ENCODE measurements around the gene IRAK1.

The IRAK1 gene

GRCh38 chrX:153966841-153967535 is 52.7 kb downstream of the IRAK1 start:
- H3K27me3 Mint-ChIP-seq = no peaks in the 10 kb centered on the region
- H3K9me3 Mint-ChIP-seq = no peaks in the 10 kb centered on the region
- peaks cover 38% of the 10 kb centered on the region for H3K4me1 Mint-ChIP-seq
- ATAC-seq (peak; percentile 66), DNase-seq (peak in 1 of 2 donors; percentile 59)
- H3K27ac Mint-ChIP-seq = peak overlapping the region; percentile 88 to 98
- peak overlapping the region; percentile 100 for H3K4me3 Mint-ChIP-seq

- no peaks in the 10 kb centered on the region for H3K27me3 Mint-ChIP-seq
- no peaks in the 10 kb centered on the region for H3K9me3 Mint-ChIP-seq
- H3K27ac Mint-ChIP-seq = peak overlapping the region in 1 of 2 donors; percentile 98
- peak overlapping the region; percentile 100 for H3K4me3 Mint-ChIP-seq
- DNase-seq (no peak), ATAC-seq (no peak)
- H3K4me1 Mint-ChIP-seq = peaks cover 38% of the 10 kb centered on the region
These were observed 53.4 kb downstream of the IRAK1 start for GRCh38 chrX:153966283-153966688.

- no peak for DNase-seq
- Mint-ChIP-seq H3K27me3 (no peaks in the 10 kb centered on the region), H3K27ac (peak overlapping the region in 1 of 2 donors; percentile 59), H3K4me1 (peaks cover 38% of the 10 kb centered on the region), H3K4me3 (peak overlapping the region; percentile 13 to 31), H3K9me3 (no peaks in the 10 kb centered on the region)
- no peak for ATAC-seq
These were observed 54.3 kb downstream of the IRAK1 start for GRCh38 chrX:153965406-153965805.

GRCh38 chrX:153964105-153964504 is 55.6 kb downstream of the IRAK1 start:
- no peak for DNase-seq
- Mint-ChIP-seq H3K4me3 (no peak overlapping the region), H3K9me3 (no peaks in the 10 kb centered on the region), H3K27ac (peak overlapping the region in 1 of 2 donors; percentile 54), H3K27me3 (no peaks in the 10 kb centered on the region), H3K4me1 (peaks cover 38% of the 10 kb centered on the region)
- no peak for ATAC-seq

- Mint-ChIP-seq H3K4me1 (peaks cover 38% of the 10 kb centered on the region), H3K27ac (no peak overlapping the region), H3K4me3 (no peak overlapping the region), H3K27me3 (no peaks in the 10 kb centered on the region), H3K9me3 (no peaks in the 10 kb centered on the region)
- DNase-seq (no peak), ATAC-seq (no peak)
These were observed 56.2 kb downstream of the IRAK1 start for GRCh38 chrX:153963546-153963945.

- H3K9me3 Mint-ChIP-seq = no peaks in the 10 kb centered on the region
- H3K4me3 Mint-ChIP-seq = no peak overlapping the region
- H3K4me1 Mint-ChIP-seq = peaks cover 18% of the 10 kb centered on the region
- DNase-seq (no peak), ATAC-seq (no peak)
- no peak overlapping the region for H3K27ac Mint-ChIP-seq
- H3K27me3 Mint-ChIP-seq = no peaks in the 10 kb centered on the region
These were observed 58.4 kb downstream of the IRAK1 start for GRCh38 chrX:153961292-153961691.

GRCh38 chrX:153960786-153961185 is 58.9 kb downstream of the IRAK1 start:
- Mint-ChIP-seq H3K4me1 (peaks cover 18% of the 10 kb centered on the region), H3K27ac (no peak overlapping the region), H3K27me3 (no peaks in the 10 kb centered on the region), H3K9me3 (no peaks in the 10 kb centered on the region), H3K4me3 (no peak overlapping the region)
- DNase-seq (no peak), ATAC-seq (no peak)

Measured in stimulated activated naive CD8-positive, alpha-beta T cell treated with anti-CD3 and anti-CD28 coated beads, Interleukin-15, amount 100 ng/mL, for 72 hours (primary cell).